Endothelial cell (in vitro differentiated cells): ENCODE measurements around the gene ADGRF3. TPM values are rescaled to one million over a fixed set of nuclear protein-coding genes. Genes with fewer than 3 reads are reported as not detected.
"Not testable (repeated sequence)": the region's sequence is repeated elsewhere in the genome, so short reads cannot be mapped to it uniquely, and the experiment has no call there.

Experiments used
- DNase-seq: peaks from one replicate; pipeline ENCODE4 v3.0.0; 2021; ENCODE audit warnings: low spot score
- H3K27ac Mint-ChIP-seq: one replicate; pipeline ENCODE4 v1.8.0; 2021; ENCODE audit warnings: mixed read lengths, inconsistent platforms; ENCODE audit not compliant: unreplicated experiment
- H3K27me3 Mint-ChIP-seq: one replicate; pipeline ENCODE4 v1.8.0; 2021; ENCODE audit warnings: mild to moderate bottlenecking, moderate library complexity, mixed read lengths, inconsistent platforms; ENCODE audit not compliant: unreplicated experiment
- H3K36me3 Mint-ChIP-seq: one replicate; pipeline ENCODE4 v1.8.0; 2021; ENCODE audit warnings: mild to moderate bottlenecking, low read depth, mixed read lengths, inconsistent platforms; ENCODE audit not compliant: unreplicated experiment
- H3K4me1 Mint-ChIP-seq: one replicate; pipeline ENCODE4 v1.8.0; 2021; ENCODE audit warnings: mild to moderate bottlenecking, mixed read lengths, inconsistent platforms; ENCODE audit not compliant: unreplicated experiment
- H3K4me3 Mint-ChIP-seq: one replicate; pipeline ENCODE4 v1.8.0; 2021; ENCODE audit warnings: mild to moderate bottlenecking, mixed read lengths, inconsistent platforms; ENCODE audit not compliant: unreplicated experiment
- H3K9me3 Mint-ChIP-seq: one replicate; pipeline ENCODE4 v1.8.0; 2021; ENCODE audit warnings: mixed read lengths, inconsistent platforms; ENCODE audit not compliant: unreplicated experiment
- total RNA-seq: library from RNA; stranded (reverse); fragmentation: NEBNext Ultra II Directional; extraction: Animal tissue kit (Norgen Biotek cat#: 25700); gene quantifications from one replicate; pipeline ENCODE4 v1.2.1, GENCODE V29; 2021; ENCODE audit not compliant: unreplicated experiment
- TF ChIP-seq, protein P1 (sequence below): fragments of 200-600 bp; sonication (generic); IDR thresholded peaks from one replicate; pipeline ENCODE4 v1.5.0; 2021; ENCODE audit warnings: antibody characterized with exemption; ENCODE audit not compliant: unreplicated experiment

Gene ADGRF3
- total RNA-seq, 1 donor from 2014 or later: 4.9 TPM

DNA sequence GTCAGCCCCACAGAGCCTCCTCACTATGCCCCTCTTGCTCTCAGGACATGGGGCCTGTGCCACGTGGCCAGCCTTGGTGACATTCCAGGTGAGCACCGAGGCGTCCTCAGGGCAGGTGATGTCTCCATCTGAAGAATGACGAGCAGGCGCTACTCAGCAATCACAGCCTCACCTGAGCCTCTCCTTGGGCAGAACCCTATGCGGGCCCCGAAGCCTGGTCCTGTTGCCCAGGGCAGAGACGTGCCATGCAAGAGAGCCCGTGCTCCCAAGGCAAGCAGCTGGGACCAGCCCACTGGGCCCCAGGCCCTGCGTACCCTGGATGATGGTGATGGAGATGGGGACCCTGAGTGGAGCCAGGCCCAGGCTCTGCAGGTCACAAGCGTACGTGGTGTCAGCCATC is 33.1 kb downstream of the ADGRF3 start:
- peaks cover 22% of the 10 kb centered on the region for H3K4me1 Mint-ChIP-seq
- no peak for DNase-seq
- H3K4me3 Mint-ChIP-seq: no peak overlapping the region
- TF ChIP-seq, protein P1, sequence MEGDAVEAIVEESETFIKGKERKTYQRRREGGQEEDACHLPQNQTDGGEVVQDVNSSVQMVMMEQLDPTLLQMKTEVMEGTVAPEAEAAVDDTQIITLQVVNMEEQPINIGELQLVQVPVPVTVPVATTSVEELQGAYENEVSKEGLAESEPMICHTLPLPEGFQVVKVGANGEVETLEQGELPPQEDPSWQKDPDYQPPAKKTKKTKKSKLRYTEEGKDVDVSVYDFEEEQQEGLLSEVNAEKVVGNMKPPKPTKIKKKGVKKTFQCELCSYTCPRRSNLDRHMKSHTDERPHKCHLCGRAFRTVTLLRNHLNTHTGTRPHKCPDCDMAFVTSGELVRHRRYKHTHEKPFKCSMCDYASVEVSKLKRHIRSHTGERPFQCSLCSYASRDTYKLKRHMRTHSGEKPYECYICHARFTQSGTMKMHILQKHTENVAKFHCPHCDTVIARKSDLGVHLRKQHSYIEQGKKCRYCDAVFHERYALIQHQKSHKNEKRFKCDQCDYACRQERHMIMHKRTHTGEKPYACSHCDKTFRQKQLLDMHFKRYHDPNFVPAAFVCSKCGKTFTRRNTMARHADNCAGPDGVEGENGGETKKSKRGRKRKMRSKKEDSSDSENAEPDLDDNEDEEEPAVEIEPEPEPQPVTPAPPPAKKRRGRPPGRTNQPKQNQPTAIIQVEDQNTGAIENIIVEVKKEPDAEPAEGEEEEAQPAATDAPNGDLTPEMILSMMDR: no peak
- H3K9me3 Mint-ChIP-seq: no peaks in the 10 kb centered on the region
- no peak overlapping the region for H3K27ac Mint-ChIP-seq
- H3K27me3 Mint-ChIP-seq: peaks cover 11% of the 10 kb centered on the region
- H3K36me3 Mint-ChIP-seq: peaks cover 6% of the 10 kb centered on the region

DNA sequence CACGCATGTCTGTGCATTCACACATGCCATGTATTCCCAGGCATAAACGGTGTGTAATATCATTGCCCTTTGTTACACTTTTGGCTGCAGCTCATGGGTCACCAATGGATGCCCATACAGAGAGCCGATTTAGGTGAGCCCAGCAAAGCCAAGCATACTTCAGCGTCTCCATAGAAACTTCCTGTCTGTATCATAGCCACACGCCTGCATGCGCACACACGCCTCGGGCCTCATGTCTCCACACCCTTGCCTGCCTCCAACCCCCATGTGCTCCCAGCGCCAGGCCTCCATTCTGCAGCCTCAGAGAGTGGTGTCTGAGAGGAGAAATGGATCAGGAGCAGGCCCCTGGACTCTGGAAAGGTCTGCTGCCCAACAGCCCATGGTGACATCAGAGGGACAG is 34.1 kb downstream of the ADGRF3 start:
- Mint-ChIP-seq H3K36me3 (peaks cover 6% of the 10 kb centered on the region), H3K4me1 (peaks cover 15% of the 10 kb centered on the region), H3K4me3 (no peak overlapping the region), H3K27ac (no peak overlapping the region), H3K27me3 (peaks cover 11% of the 10 kb centered on the region), H3K9me3 (no peaks in the 10 kb centered on the region)
- no peak for DNase-seq
- TF ChIP-seq, protein P1: no peak

DNA sequence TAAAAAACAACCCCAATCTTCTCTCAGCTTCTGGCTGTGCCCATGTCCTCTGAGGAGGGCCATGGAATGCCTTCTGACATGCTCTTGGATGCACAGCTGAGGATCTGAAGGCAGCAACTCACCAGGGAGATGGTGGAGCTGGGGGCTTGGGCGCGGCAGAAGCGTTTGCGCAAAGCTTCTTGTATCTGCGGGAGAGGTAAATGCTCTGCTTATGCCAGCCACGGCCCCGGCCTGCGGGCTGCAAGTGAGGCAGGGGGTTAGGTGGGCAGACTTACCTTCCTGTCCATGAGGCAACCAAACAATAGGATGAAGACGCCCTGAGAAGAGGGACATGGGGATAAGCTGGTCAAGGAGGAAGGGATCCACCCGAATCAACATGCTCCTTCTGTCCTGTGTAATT is 36.7 kb downstream of the ADGRF3 start:
- peaks cover 4% of the 10 kb centered on the region for H3K27me3 Mint-ChIP-seq
- no peak overlapping the region for H3K4me3 Mint-ChIP-seq
- H3K4me1 Mint-ChIP-seq: no peaks in the 10 kb centered on the region
- no peak overlapping the region for H3K27ac Mint-ChIP-seq
- no peaks in the 10 kb centered on the region for H3K9me3 Mint-ChIP-seq
- no peak for DNase-seq
- peaks cover 6% of the 10 kb centered on the region for H3K36me3 Mint-ChIP-seq
- TF ChIP-seq, protein P1: no peak

DNA sequence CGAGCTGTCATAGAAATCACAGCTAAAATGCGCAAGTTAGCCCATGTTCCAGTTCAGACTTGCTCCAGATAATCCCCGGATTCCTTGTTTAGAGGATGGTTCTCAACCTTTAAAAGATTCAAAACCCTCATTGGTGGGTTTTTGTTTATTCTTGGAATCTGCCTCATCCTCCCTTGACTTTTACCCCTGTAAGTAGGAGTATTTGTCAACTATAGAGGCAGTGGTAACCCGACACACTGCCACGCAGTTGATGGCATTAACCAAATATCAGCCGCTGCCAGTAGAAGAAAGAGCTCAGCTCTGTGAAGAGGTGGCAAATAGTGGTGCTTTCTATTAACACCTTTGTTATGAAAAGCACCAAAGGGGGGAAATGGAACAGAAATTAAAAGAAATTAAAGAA is 41.0 kb downstream of the ADGRF3 start:
- DNase-seq: no peak
- Mint-ChIP-seq H3K4me3 (no peak overlapping the region), H3K27ac (no peak overlapping the region), H3K36me3 (no peaks in the 10 kb centered on the region), H3K4me1 (no peaks in the 10 kb centered on the region), H3K9me3 (no peaks in the 10 kb centered on the region), H3K27me3 (peaks cover 6% of the 10 kb centered on the region)
- TF ChIP-seq, protein P1: no peak

DNA sequence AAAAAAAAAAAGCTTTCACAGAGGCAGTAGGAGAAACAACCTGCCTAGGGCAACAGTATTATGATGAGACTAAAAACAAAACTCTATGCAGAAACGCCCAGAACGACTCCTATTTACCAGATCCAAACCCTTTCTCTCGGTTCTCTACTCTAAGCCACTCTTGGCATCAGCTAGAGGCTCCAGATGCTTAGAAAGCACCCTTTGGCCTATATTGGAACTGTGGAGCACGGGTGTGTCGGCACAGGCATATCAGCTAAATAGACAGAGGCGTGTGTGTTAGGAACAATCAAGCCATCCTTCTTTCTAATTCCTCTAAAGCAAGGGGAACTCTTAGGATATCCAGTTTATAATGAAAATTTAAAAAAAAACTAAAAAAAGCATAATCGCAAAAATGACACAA is 41.5 kb downstream of the ADGRF3 start:
- not testable (repeated sequence) for H3K4me1 Mint-ChIP-seq, H3K27me3 Mint-ChIP-seq, H3K4me3 Mint-ChIP-seq, H3K9me3 Mint-ChIP-seq, H3K36me3 Mint-ChIP-seq, H3K27ac Mint-ChIP-seq, DNase-seq

DNA sequence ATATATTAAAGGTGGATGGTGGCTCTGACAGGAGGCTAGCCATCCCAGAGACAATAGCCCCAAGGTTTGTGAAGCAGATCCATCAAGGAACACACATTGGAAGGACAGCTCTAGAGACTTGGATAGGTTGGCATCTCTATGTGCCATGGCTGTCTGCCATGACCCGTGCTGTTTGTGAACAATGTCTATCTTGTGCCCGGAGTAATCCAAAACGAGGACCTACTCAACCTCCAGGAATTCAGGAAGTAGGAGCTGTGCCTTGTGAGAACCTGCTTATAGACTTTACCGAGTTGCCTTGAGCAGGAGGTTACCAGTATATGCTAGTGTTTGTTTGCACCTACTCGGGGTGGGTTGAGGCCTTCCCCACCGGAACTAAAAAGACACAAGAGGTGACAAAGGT is 43.7 kb downstream of the ADGRF3 start:
- no peak for DNase-seq
- H3K27me3 Mint-ChIP-seq: peaks cover 6% of the 10 kb centered on the region
- no peaks in the 10 kb centered on the region for H3K4me1 Mint-ChIP-seq
- H3K27ac Mint-ChIP-seq: no peak overlapping the region
- TF ChIP-seq, protein P1: no peak
- no peak overlapping the region for H3K4me3 Mint-ChIP-seq
- no peaks in the 10 kb centered on the region for H3K36me3 Mint-ChIP-seq
- no peaks in the 10 kb centered on the region for H3K9me3 Mint-ChIP-seq
